Chondrocyte (in vitro differentiated cells): ENCODE data around the gene CNIH2. TPM values are rescaled to one million over a fixed set of nuclear protein-coding genes. Genes with fewer than 3 reads are reported as not detected.

Experiments
- DNase-seq: peaks from one replicate; pipeline ENCODE4 v3.0.0; 2021; ENCODE audit warnings: mixed read lengths, low spot score
- H3K27ac Mint-ChIP-seq: one replicate; pipeline ENCODE4 v1.8.0; 2021; ENCODE audit warnings: mild to moderate bottlenecking, moderate library complexity, mixed read lengths; ENCODE audit not compliant: unreplicated experiment
- H3K27me3 Mint-ChIP-seq: 2 replicates; pipeline ENCODE4 v1.8.0; 2021; ENCODE audit warnings: low read depth, mixed read lengths
- H3K36me3 Mint-ChIP-seq: 2 replicates; pipeline ENCODE4 v1.8.0; 2021; ENCODE audit warnings: low read depth, mixed read lengths
- H3K4me1 Mint-ChIP-seq: 2 replicates; pipeline ENCODE4 v1.8.0; 2021; ENCODE audit warnings: low read depth, mild to moderate bottlenecking, mixed read lengths
- H3K4me3 Mint-ChIP-seq: one replicate; pipeline ENCODE4 v1.8.0; 2021; ENCODE audit warnings: mild to moderate bottlenecking, moderate library complexity, mixed read lengths; ENCODE audit not compliant: unreplicated experiment
- H3K9me3 Mint-ChIP-seq: 2 replicates; pipeline ENCODE4 v1.8.0; 2021; ENCODE audit warnings: low read depth, mixed read lengths
- CTCF ChIP-seq: fragments of 200-600 bp; sonication (generic); IDR thresholded peaks from 2 replicates; pipeline ENCODE4 v1.5.0; 2021; ENCODE audit warnings: antibody characterized with exemption, mild to moderate bottlenecking, moderate library complexity
- total RNA-seq: library from RNA; stranded (reverse); gene quantifications from 3 replicates; pipeline ENCODE4 v1.2.1, GENCODE V29; 2021

Gene CNIH2
- total RNA-seq, 1 donor from 2014 or later: 2.8 TPM

DNA sequence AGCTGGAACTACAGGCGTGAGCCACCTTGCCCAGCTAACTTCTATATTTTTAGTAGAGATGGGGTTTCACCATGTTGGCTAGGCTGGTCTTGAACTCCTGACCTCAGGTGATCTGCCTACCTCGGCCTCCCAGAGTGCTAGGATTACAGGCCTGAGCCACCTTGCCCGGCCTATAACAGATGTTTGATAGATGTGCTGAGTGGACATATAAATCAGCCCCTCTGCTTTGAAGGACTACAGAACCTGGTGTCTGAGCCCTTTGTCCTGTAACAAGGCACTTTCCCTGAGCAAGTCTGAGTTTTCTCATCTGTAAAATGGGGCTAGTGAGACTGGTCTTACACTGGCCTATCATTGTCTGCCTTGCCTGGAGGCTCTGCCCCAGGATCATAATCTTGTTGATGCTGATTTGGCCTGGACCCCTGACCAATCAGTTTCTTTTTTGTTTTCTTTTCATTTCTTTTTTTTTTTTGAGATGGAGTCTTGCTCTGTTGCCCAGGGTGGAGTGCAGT, 51.2 kb downstream of the CNIH2 start:
- Mint-ChIP-seq H3K9me3 (no peaks in the 10 kb centered on the region), H3K4me3 (no peak overlapping the region), H3K4me1 (peaks cover 43% of the 10 kb centered on the region), H3K36me3 (peaks cover 3% of the 10 kb centered on the region), H3K27ac (no peak overlapping the region), H3K27me3 (no peaks in the 10 kb centered on the region)
- no peak for DNase-seq
- no peak for TF ChIP-seq CTCF

DNA sequence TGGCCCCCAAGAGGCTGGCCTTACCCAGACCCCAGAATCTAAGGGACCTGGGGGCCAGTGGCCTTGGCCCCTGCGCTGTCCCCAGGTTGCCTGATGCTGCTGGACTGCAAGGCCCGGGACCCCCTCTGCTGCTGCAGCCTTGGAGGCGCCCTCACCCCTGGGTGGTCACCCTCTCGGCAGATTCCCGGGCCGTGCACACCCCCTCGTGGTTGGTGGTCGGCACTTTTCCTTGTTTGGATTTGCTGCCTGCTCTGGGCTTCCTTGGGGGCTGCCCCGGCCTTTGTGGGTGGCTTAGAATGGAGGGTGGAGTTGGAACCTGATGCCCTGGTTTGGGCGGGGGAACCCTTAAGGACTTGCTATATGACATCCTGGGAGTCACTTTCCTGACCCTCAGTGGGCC, 53.0 kb downstream of the CNIH2 start:
- Mint-ChIP-seq H3K27me3 (no peaks in the 10 kb centered on the region), H3K9me3 (no peaks in the 10 kb centered on the region), H3K36me3 (peaks cover 3% of the 10 kb centered on the region), H3K27ac (no peak overlapping the region), H3K4me1 (peaks cover 34% of the 10 kb centered on the region), H3K4me3 (no peak overlapping the region)
- DNase-seq: peak; percentile 85
- no peak for TF ChIP-seq CTCF

GRCh38 chr11:66331542-66332370, 53.8 kb downstream of the CNIH2 start:
- H3K36me3 Mint-ChIP-seq: peaks cover 3% of the 10 kb centered on the region
- H3K4me3 Mint-ChIP-seq: no peak overlapping the region
- H3K4me1 Mint-ChIP-seq: peaks cover 35% of the 10 kb centered on the region
- H3K27me3 Mint-ChIP-seq: no peaks in the 10 kb centered on the region
- DNase-seq: peak; percentile 58
- TF ChIP-seq CTCF: no peak
- no peaks in the 10 kb centered on the region for H3K9me3 Mint-ChIP-seq
- H3K27ac Mint-ChIP-seq: no peak overlapping the region

GRCh38 chr11:66332371-66333219, 54.6 kb downstream of the CNIH2 start:
- no peaks in the 10 kb centered on the region for H3K9me3 Mint-ChIP-seq

More at GRCh38 chr11:66332371-66333219, 54.6 kb downstream of the CNIH2 start:
- peaks cover 36% of the 10 kb centered on the region for H3K4me1 Mint-ChIP-seq
- no peaks in the 10 kb centered on the region for H3K27me3 Mint-ChIP-seq
- peak; percentile 85 for DNase-seq
- no peak for TF ChIP-seq CTCF
- H3K27ac Mint-ChIP-seq: no peak overlapping the region
- no peak overlapping the region for H3K4me3 Mint-ChIP-seq
- H3K36me3 Mint-ChIP-seq: peaks cover 5% of the 10 kb centered on the region
